ENCODE results near the gene TENM3.

Gene TENM3

DNA sequence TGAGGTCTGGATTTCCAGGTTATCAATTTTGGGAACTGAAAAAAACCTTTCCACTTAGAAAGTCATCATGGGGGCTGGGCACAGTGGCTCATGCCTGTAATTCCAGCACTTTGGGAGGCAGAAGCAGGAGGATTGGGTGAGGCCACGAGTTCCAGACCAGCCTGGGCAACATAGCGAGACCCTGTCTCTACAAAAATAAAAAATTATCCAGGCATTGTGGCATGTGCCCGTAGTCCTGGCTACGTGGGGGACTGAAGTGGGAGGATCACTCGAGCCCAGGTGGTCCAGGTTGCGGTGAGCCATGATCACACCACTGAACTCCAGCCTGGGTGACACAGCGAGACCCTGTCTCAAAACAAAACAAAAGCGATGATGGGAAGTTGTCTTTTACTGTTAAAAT is 7.9 kb downstream of the TENM3 start:
- H3K79me2 ChIP-seq (ENCODE audit: insufficient read depth, low read length) = no peaks in the 10 kb centered on the region
- no peaks in the 10 kb centered on the region for H3K27me3 ChIP-seq (ENCODE audit: insufficient read depth, low read length)
- H2AFZ ChIP-seq (ENCODE audit: low read length) = no peak overlapping the region
- H3K9ac ChIP-seq (ENCODE audit: low read length) = no peak overlapping the region
- H3K9me3 ChIP-seq (ENCODE audit: low read length) = no peaks in the 10 kb centered on the region
- no peak for TF ChIP-seq EZH2 (IDR thresholded peaks at IDR 0.05; ENCODE audit: borderline replicate concordance, low read length)
- TF ChIP-seq, protein P1, sequence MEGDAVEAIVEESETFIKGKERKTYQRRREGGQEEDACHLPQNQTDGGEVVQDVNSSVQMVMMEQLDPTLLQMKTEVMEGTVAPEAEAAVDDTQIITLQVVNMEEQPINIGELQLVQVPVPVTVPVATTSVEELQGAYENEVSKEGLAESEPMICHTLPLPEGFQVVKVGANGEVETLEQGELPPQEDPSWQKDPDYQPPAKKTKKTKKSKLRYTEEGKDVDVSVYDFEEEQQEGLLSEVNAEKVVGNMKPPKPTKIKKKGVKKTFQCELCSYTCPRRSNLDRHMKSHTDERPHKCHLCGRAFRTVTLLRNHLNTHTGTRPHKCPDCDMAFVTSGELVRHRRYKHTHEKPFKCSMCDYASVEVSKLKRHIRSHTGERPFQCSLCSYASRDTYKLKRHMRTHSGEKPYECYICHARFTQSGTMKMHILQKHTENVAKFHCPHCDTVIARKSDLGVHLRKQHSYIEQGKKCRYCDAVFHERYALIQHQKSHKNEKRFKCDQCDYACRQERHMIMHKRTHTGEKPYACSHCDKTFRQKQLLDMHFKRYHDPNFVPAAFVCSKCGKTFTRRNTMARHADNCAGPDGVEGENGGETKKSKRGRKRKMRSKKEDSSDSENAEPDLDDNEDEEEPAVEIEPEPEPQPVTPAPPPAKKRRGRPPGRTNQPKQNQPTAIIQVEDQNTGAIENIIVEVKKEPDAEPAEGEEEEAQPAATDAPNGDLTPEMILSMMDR (IDR thresholded peaks at IDR 0.05; ENCODE audit: low read length) = no peak
- no peak overlapping the region for H3K4me2 ChIP-seq (ENCODE audit: low read length)
- H3K4me3 ChIP-seq (ENCODE audit: low read depth, low read length, poor library complexity, severe bottlenecking) = no peak overlapping the region
- no peak overlapping the region for H3K27ac ChIP-seq (ENCODE audit: low read depth, low read length, poor library complexity, severe bottlenecking)
- H3F3A ChIP-seq (ENCODE audit: insufficient read depth, low read length) = no peaks in the 10 kb centered on the region
- no peaks in the 10 kb centered on the region for H4K20me1 ChIP-seq (ENCODE audit: insufficient read depth, low read length)
- H3K9me2 ChIP-seq (ENCODE audit: low read depth, low read length) = no peaks in the 10 kb centered on the region
- no peaks in the 10 kb centered on the region for H3K36me3 ChIP-seq (ENCODE audit: insufficient read depth, low read length)
- no peaks in the 10 kb centered on the region for H3K4me1 ChIP-seq (ENCODE audit: insufficient read depth, low read length, severe bottlenecking)

DNA sequence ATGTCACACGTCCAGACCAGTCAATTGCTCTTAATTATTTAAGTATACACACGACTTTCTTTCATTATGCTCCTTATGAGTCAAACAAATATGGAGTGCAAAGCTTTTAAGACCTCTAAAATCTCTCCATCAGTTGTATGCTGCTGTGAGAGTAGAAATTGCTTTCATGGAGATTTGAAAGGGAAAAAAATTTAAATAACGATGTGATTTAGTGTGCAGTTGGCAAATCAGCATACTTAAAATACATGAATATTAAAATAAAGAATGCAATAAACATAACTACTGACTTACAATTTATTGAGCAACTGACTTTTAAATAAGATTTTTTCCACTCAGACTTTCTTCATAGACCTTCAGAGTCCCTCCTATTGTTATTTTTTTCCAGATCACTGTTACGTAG is 9.0 kb downstream of the TENM3 start:
- TF ChIP-seq, protein P1 (IDR thresholded peaks at IDR 0.05; ENCODE audit: low read length) = no peak
- TF ChIP-seq EZH2 (IDR thresholded peaks at IDR 0.05; ENCODE audit: borderline replicate concordance, low read length) = no peak
- H4K20me1 ChIP-seq (ENCODE audit: insufficient read depth, low read length) = no peaks in the 10 kb centered on the region
- H3K4me1 ChIP-seq (ENCODE audit: insufficient read depth, low read length, severe bottlenecking) = no peaks in the 10 kb centered on the region

DNA sequence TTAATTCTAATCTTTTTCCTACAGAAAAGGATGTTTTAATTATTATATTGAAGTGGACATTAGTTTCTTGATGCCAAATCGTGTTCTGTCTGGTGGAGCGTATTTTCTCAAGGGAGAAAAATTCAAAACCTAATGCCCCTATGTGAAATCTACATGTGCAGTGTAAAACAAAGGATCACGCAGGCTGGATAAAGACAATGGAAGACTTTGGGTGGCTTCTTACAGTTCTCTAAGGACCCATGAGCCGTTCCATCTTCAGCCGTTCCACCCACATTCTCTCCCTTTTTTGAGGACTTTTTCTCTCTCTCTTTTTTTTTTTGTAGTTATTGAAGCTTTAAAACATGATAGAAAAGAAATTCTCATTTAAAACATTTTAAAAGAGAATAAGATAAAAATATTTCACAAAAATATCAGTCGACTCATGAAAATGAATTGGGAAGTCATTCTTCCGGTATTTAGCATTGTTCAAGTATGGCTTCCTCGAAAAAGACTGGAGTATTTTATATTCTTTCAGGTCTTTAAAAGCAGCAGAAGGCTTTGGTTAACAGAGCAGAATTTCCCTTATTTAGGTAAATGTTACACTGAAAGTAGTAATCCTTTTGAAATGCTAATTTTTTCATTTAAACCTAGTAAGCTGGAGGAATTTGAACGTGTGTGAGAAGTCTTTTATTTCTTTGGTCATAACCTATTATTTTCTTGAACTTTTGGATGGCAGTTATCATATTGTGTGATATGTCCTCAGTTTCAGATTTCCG is 11.0 kb downstream of the TENM3 start:
- H3K9me3 ChIP-seq (ENCODE audit: low read length) = no peaks in the 10 kb centered on the region

More for the DNA sequence above, 9.0 kb downstream of the TENM3 start:
- H3K4me3 ChIP-seq (ENCODE audit: low read depth, low read length, poor library complexity, severe bottlenecking) = no peak overlapping the region
- no peak overlapping the region for H3K27ac ChIP-seq (ENCODE audit: low read depth, low read length, poor library complexity, severe bottlenecking)
- H2AFZ ChIP-seq (ENCODE audit: low read length) = no peak overlapping the region
- no peaks in the 10 kb centered on the region for H3K36me3 ChIP-seq (ENCODE audit: insufficient read depth, low read length)
- no peaks in the 10 kb centered on the region for H3K9me2 ChIP-seq (ENCODE audit: low read depth, low read length)
- H3K9me3 ChIP-seq (ENCODE audit: low read length) = no peaks in the 10 kb centered on the region
- H3K27me3 ChIP-seq (ENCODE audit: insufficient read depth, low read length) = no peaks in the 10 kb centered on the region
- no peak overlapping the region for H3K9ac ChIP-seq (ENCODE audit: low read length)
- no peak overlapping the region for H3K4me2 ChIP-seq (ENCODE audit: low read length)
- H3F3A ChIP-seq (ENCODE audit: insufficient read depth, low read length) = no peaks in the 10 kb centered on the region
- H3K79me2 ChIP-seq (ENCODE audit: insufficient read depth, low read length) = no peaks in the 10 kb centered on the region

More for the DNA sequence above, 11.0 kb downstream of the TENM3 start:
- TF ChIP-seq EZH2 (IDR thresholded peaks at IDR 0.05; ENCODE audit: borderline replicate concordance, low read length) = no peak
- TF ChIP-seq, protein P1 (IDR thresholded peaks at IDR 0.05; ENCODE audit: low read length) = no peak
- Histone ChIP-seq H3K27me3 (ENCODE audit: insufficient read depth, low read length) (no peaks in the 10 kb centered on the region), H4K20me1 (ENCODE audit: insufficient read depth, low read length) (no peaks in the 10 kb centered on the region), H3F3A (ENCODE audit: insufficient read depth, low read length) (no peaks in the 10 kb centered on the region), H2AFZ (ENCODE audit: low read length) (no peak overlapping the region), H3K27ac (ENCODE audit: low read depth, low read length, poor library complexity, severe bottlenecking) (no peak overlapping the region), H3K4me2 (ENCODE audit: low read length) (no peak overlapping the region), H3K36me3 (ENCODE audit: insufficient read depth, low read length) (no peaks in the 10 kb centered on the region), H3K9ac (ENCODE audit: low read length) (no peak overlapping the region), H3K4me1 (ENCODE audit: insufficient read depth, low read length, severe bottlenecking) (no peaks in the 10 kb centered on the region), H3K4me3 (ENCODE audit: low read depth, low read length, poor library complexity, severe bottlenecking) (no peak overlapping the region), H3K79me2 (ENCODE audit: insufficient read depth, low read length) (no peaks in the 10 kb centered on the region), H3K9me2 (ENCODE audit: low read depth, low read length) (no peaks in the 10 kb centered on the region)
